Endothelial cell (in vitro differentiated cells): ENCODE data around the gene LCLAT1. TPM values are rescaled to one million over a fixed set of nuclear protein-coding genes. Genes with fewer than 3 reads are reported as not detected.

Experiments
- DNase-seq: peaks from one replicate; pipeline ENCODE4 v3.0.0; 2021; ENCODE audit warnings: low spot score
- H3K27ac Mint-ChIP-seq: one replicate; pipeline ENCODE4 v1.8.0; 2021; ENCODE audit warnings: mixed read lengths, inconsistent platforms; ENCODE audit not compliant: unreplicated experiment
- H3K27me3 Mint-ChIP-seq: one replicate; pipeline ENCODE4 v1.8.0; 2021; ENCODE audit warnings: mild to moderate bottlenecking, moderate library complexity, mixed read lengths, inconsistent platforms; ENCODE audit not compliant: unreplicated experiment
- H3K36me3 Mint-ChIP-seq: one replicate; pipeline ENCODE4 v1.8.0; 2021; ENCODE audit warnings: mild to moderate bottlenecking, low read depth, mixed read lengths, inconsistent platforms; ENCODE audit not compliant: unreplicated experiment
- H3K4me1 Mint-ChIP-seq: one replicate; pipeline ENCODE4 v1.8.0; 2021; ENCODE audit warnings: mild to moderate bottlenecking, mixed read lengths, inconsistent platforms; ENCODE audit not compliant: unreplicated experiment
- H3K4me3 Mint-ChIP-seq: one replicate; pipeline ENCODE4 v1.8.0; 2021; ENCODE audit warnings: mild to moderate bottlenecking, mixed read lengths, inconsistent platforms; ENCODE audit not compliant: unreplicated experiment
- H3K9me3 Mint-ChIP-seq: one replicate; pipeline ENCODE4 v1.8.0; 2021; ENCODE audit warnings: mixed read lengths, inconsistent platforms; ENCODE audit not compliant: unreplicated experiment
- total RNA-seq: library from RNA; stranded (reverse); fragmentation: NEBNext Ultra II Directional; extraction: Animal tissue kit (Norgen Biotek cat#: 25700); gene quantifications from one replicate; pipeline ENCODE4 v1.2.1, GENCODE V29; 2021; ENCODE audit not compliant: unreplicated experiment
- TF ChIP-seq, protein P1 (sequence below): fragments of 200-600 bp; sonication (generic); IDR thresholded peaks from one replicate; pipeline ENCODE4 v1.5.0; 2021; ENCODE audit warnings: antibody characterized with exemption; ENCODE audit not compliant: unreplicated experiment

LCLAT1 gene
- total RNA-seq, 1 donor from 2014 or later = 20.9 TPM

DNA sequence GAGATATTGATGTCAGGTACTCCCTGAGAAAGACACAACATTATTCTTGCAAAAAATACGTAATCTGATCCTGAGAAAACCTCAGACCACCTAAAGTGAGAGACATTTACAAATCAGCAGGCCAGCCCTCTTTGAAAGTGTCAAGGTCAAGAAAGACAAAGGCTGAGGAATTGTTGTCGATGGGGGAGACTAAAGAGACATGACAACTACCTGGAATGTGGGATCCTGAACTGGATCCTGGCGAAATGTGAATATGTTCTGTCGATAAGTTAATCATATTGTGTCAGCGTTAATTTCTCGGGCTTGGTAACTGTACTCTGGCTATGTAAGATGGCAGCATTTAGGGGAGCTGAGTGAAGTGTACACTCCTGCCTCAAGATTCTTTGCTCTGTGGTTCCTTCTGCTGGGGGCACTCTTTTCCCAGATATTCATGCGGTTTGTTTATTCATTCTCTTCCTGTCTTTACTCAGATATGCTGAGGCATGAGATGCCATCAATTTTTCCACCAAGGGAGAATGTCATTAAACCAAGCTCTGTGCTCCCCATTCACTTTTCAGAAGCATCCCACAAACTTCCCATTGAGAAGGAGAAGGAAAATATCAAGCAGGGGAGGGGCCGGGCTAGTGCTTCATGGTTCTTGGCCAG is 205.3 kb downstream of the LCLAT1 start:
- DNase-seq = no peak
- Mint-ChIP-seq H3K36me3 (no peaks in the 10 kb centered on the region), H3K9me3 (peaks cover under 1% of the 10 kb centered on the region), H3K27me3 (peaks cover 1% of the 10 kb centered on the region), H3K27ac (no peak overlapping the region), H3K4me3 (no peak overlapping the region), H3K4me1 (no peaks in the 10 kb centered on the region)
- TF ChIP-seq, protein P1, sequence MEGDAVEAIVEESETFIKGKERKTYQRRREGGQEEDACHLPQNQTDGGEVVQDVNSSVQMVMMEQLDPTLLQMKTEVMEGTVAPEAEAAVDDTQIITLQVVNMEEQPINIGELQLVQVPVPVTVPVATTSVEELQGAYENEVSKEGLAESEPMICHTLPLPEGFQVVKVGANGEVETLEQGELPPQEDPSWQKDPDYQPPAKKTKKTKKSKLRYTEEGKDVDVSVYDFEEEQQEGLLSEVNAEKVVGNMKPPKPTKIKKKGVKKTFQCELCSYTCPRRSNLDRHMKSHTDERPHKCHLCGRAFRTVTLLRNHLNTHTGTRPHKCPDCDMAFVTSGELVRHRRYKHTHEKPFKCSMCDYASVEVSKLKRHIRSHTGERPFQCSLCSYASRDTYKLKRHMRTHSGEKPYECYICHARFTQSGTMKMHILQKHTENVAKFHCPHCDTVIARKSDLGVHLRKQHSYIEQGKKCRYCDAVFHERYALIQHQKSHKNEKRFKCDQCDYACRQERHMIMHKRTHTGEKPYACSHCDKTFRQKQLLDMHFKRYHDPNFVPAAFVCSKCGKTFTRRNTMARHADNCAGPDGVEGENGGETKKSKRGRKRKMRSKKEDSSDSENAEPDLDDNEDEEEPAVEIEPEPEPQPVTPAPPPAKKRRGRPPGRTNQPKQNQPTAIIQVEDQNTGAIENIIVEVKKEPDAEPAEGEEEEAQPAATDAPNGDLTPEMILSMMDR = no peak

- Mint-ChIP-seq H3K27ac (no peak overlapping the region), H3K4me1 (no peaks in the 10 kb centered on the region), H3K27me3 (peaks cover 1% of the 10 kb centered on the region), H3K4me3 (no peak overlapping the region), H3K9me3 (peaks cover 3% of the 10 kb centered on the region), H3K36me3 (no peaks in the 10 kb centered on the region)
- DNase-seq = no peak
- TF ChIP-seq, protein P1 = no peak
Measured at GRCh38 chr2:30653847-30654246, 206.8 kb downstream of the LCLAT1 start.

- TF ChIP-seq, protein P1 = no peak
- H3K27me3 Mint-ChIP-seq = peaks cover 1% of the 10 kb centered on the region
- no peak overlapping the region for H3K4me3 Mint-ChIP-seq
- H3K36me3 Mint-ChIP-seq = no peaks in the 10 kb centered on the region
- no peak for DNase-seq
- no peaks in the 10 kb centered on the region for H3K4me1 Mint-ChIP-seq
- H3K9me3 Mint-ChIP-seq = peaks cover 3% of the 10 kb centered on the region
- H3K27ac Mint-ChIP-seq = no peak overlapping the region
Measured at GRCh38 chr2:30654404-30654803, 207.4 kb downstream of the LCLAT1 start.

DNA sequence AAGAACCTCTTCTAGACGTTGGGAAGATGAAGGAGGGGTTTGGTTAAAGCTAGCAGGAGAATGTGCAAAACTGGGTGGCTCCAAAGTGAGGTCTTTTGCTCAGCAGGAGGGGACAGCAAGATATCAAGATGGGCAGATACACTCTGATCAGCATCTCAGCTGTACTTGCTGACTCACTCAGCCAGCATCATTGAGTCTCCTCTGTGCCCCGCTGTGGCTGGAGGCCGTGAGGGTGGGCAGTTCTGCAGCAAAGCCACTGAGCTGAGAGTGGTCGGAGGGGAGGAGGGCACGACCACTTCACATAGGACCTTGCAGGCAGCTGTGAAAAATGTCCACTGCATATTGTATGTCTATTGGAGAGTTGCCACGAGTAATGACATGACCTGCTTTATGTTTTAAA is 208.2 kb downstream of the LCLAT1 start:
- Mint-ChIP-seq H3K4me1 (no peaks in the 10 kb centered on the region), H3K4me3 (no peak overlapping the region), H3K36me3 (no peaks in the 10 kb centered on the region), H3K27me3 (peaks cover 1% of the 10 kb centered on the region), H3K27ac (no peak overlapping the region), H3K9me3 (peaks cover 3% of the 10 kb centered on the region)
- TF ChIP-seq, protein P1 = no peak
- no peak for DNase-seq

DNA sequence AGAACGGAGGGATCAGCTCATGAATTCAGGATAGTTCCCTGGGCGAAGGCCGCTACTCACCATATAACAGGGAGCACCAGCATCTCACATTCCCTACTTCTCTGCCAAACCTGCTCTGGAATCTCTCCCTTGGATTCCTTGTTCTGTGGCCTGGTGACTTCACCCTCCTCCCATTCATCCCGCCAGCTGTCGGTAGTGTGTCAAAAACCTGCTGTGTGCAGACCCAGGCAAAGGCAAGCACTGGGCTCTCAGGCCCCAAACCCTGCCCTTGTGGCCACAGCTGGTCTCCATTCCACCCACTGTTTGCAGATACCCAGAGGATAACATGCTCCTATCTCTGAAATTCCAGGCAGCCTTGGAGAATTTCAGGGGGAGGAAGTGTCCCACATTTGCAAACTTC is 208.6 kb downstream of the LCLAT1 start:
- DNase-seq = no peak
- Mint-ChIP-seq H3K4me1 (no peaks in the 10 kb centered on the region), H3K9me3 (peaks cover 3% of the 10 kb centered on the region), H3K27me3 (peaks cover 1% of the 10 kb centered on the region), H3K27ac (no peak overlapping the region), H3K36me3 (no peaks in the 10 kb centered on the region), H3K4me3 (no peak overlapping the region)
- TF ChIP-seq, protein P1 = no peak
